ENCODE results near the gene TRIM29.

TRIM29 gene

GRCh38 chr11:120106354-120107150, 31.4 kb downstream of the TRIM29 start:
- Mint-ChIP-seq H3K27me3 (ENCODE audit: low read depth) (peaks cover 46% of the 10 kb centered on the region), H3K36me3 (ENCODE audit: low read depth) (no peaks in the 10 kb centered on the region), H3K27ac (no peak overlapping the region), H3K9me3 (peaks cover 2% of the 10 kb centered on the region), H3K4me1 (no peaks in the 10 kb centered on the region), H3K4me3 (no peak overlapping the region)
- no peak for TF ChIP-seq CTCF (IDR thresholded peaks at IDR 0.05; ENCODE audit: unreplicated experiment in 3 of 3)

- H3K27ac Mint-ChIP-seq = no peak overlapping the region
- H3K27me3 Mint-ChIP-seq (ENCODE audit: low read depth) = peaks cover 46% of the 10 kb centered on the region
- no peak for TF ChIP-seq CTCF (IDR thresholded peaks at IDR 0.05; ENCODE audit: unreplicated experiment in 3 of 3)
- H3K9me3 Mint-ChIP-seq = peaks cover 2% of the 10 kb centered on the region
- H3K36me3 Mint-ChIP-seq (ENCODE audit: low read depth) = no peaks in the 10 kb centered on the region
- H3K4me3 Mint-ChIP-seq = no peak overlapping the region
- H3K4me1 Mint-ChIP-seq = no peaks in the 10 kb centered on the region
Observed at GRCh38 chr11:120105576-120105975, 32.3 kb downstream of the TRIM29 start.

- H3K36me3 Mint-ChIP-seq (ENCODE audit: low read depth) = no peaks in the 10 kb centered on the region
- peaks cover 2% of the 10 kb centered on the region for H3K9me3 Mint-ChIP-seq
- no peak for TF ChIP-seq CTCF (IDR thresholded peaks at IDR 0.05; ENCODE audit: unreplicated experiment in 3 of 3)
- no peak overlapping the region for H3K4me3 Mint-ChIP-seq
- H3K4me1 Mint-ChIP-seq = no peaks in the 10 kb centered on the region
- peaks cover 52% of the 10 kb centered on the region for H3K27me3 Mint-ChIP-seq (ENCODE audit: low read depth)
- no peak overlapping the region for H3K27ac Mint-ChIP-seq
Observed at GRCh38 chr11:120104041-120104565, 33.8 kb downstream of the TRIM29 start.

GRCh38 chr11:120102864-120103122, 35.1 kb downstream of the TRIM29 start:
- no peaks in the 10 kb centered on the region for H3K36me3 Mint-ChIP-seq (ENCODE audit: low read depth)
- no peak for TF ChIP-seq CTCF (IDR thresholded peaks at IDR 0.05; ENCODE audit: unreplicated experiment in 3 of 3)
- no peak overlapping the region for H3K27ac Mint-ChIP-seq
- no peaks in the 10 kb centered on the region for H3K4me1 Mint-ChIP-seq
- H3K9me3 Mint-ChIP-seq = peaks cover 2% of the 10 kb centered on the region
- no peak overlapping the region for H3K4me3 Mint-ChIP-seq
- H3K27me3 Mint-ChIP-seq (ENCODE audit: low read depth) = peaks cover 54% of the 10 kb centered on the region

- Mint-ChIP-seq H3K27me3 (ENCODE audit: low read depth) (peaks cover 55% of the 10 kb centered on the region), H3K4me1 (peaks cover 5% of the 10 kb centered on the region), H3K36me3 (ENCODE audit: low read depth) (no peaks in the 10 kb centered on the region), H3K9me3 (peaks cover 2% of the 10 kb centered on the region), H3K27ac (no peak overlapping the region), H3K4me3 (no peak overlapping the region)
- TF ChIP-seq CTCF (IDR thresholded peaks at IDR 0.05; ENCODE audit: unreplicated experiment in 3 of 3) = no peak
Observed at GRCh38 chr11:120102050-120102863, 35.7 kb downstream of the TRIM29 start.
